ENCODE data around the gene CPT2.

The CPT2 gene

DNA sequence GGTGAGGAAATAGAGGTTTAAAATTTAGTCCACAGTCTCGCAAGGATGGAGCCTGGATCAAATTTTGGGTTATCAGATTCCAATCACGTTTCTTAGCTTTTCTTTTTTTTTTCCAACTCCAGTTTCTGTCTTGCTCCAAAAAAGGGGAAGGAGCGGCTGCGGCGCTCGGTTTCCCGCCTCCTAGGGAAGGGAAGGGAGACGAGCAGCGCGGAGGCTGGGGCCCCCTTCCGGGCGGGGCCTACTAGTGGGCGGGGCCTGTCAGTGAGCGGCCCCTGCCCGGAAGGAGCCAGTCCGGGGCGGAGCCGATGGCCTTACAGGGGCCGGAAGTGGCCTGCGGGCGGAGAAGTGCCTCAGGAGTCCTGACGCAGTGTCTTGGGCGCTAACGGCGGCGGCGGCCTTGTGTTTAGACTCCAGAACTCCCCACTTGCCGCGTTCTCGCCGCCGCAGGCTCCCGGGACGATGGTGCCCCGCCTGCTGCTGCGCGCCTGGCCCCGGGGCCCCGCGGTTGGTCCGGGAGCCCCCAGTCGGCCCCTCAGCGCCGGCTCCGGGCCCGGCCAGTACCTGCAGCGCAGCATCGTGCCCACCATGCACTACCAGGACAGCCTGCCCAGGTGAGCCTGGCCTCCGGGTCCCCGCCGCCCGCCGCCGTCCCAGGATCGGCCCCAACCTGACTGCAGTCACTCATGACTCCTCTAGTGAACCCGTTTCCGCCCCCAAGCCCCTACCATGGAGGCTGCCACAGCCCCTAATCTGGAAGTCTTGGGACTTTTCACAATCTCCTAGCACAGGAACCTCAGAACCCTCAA, at the start of gene CPT2:
TSS of gene CPT2 (plus strand) at position 340 of the 806 bp plus-strand sequence. CDS start at position 460, 120 bp downstream.
- H3K4me3 ChIP-seq (ENCODE audit: control insufficient read depth, low read depth, low read length) = peak within 1 kb of the TSS; percentile 76
- TF ChIP-seq, protein P1, sequence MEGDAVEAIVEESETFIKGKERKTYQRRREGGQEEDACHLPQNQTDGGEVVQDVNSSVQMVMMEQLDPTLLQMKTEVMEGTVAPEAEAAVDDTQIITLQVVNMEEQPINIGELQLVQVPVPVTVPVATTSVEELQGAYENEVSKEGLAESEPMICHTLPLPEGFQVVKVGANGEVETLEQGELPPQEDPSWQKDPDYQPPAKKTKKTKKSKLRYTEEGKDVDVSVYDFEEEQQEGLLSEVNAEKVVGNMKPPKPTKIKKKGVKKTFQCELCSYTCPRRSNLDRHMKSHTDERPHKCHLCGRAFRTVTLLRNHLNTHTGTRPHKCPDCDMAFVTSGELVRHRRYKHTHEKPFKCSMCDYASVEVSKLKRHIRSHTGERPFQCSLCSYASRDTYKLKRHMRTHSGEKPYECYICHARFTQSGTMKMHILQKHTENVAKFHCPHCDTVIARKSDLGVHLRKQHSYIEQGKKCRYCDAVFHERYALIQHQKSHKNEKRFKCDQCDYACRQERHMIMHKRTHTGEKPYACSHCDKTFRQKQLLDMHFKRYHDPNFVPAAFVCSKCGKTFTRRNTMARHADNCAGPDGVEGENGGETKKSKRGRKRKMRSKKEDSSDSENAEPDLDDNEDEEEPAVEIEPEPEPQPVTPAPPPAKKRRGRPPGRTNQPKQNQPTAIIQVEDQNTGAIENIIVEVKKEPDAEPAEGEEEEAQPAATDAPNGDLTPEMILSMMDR (conservative IDR thresholded peaks at IDR 0.05; ENCODE audit: control insufficient read depth, insufficient read depth, low read depth, low read length) = no peak
- peak; percentile 88 for DNase-seq (ENCODE audit: low read depth)

DNA sequence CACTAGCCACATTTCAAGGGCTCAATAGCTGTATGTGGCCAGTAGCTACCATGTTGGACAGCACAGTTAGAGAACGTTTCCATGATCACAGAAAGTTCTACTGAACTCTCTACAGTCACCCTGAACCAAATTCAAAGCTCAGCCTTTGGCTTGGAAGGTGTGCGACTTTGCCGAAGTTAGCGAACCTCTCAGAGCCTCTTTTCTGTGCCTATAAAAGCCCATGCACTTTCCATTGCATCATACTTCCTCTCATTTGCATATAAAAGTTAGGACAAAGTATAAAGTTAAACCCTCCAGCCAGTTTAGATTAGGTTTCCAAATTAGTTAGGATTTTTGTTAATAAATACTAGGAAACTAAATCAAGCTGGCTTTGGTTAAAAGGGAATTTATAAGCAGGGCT, 49.5 kb upstream of the CPT2 start:
- no peak for DNase-seq (ENCODE audit: low read depth)
- no peak overlapping the region for H3K4me3 ChIP-seq (ENCODE audit: control insufficient read depth, low read depth, low read length)
- TF ChIP-seq, protein P1 (conservative IDR thresholded peaks at IDR 0.05; ENCODE audit: control insufficient read depth, insufficient read depth, low read depth, low read length) = no peak

DNA sequence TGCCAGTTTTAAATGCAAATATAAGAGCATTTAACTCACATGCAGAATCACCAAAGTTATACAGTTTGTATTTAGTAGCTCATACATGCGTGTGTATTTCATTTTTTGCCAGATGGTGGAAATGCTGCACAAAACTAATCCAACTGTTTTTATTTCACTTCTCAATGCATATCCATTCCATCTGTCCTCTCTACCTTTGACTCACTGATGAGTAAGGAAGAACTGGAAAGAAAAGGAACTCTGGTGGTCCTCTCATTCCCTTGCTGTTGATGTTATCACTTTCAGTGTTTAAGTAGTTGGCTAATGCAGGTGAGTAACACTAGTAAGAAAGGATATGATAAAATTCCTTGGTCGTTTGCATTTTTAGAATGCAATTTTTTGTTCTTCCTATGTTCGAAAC, 48.5 kb upstream of the CPT2 start:
- DNase-seq (ENCODE audit: low read depth) = peak; percentile 72
- H3K4me3 ChIP-seq (ENCODE audit: control insufficient read depth, low read depth, low read length) = no peak overlapping the region
- TF ChIP-seq, protein P1 (conservative IDR thresholded peaks at IDR 0.05; ENCODE audit: control insufficient read depth, insufficient read depth, low read depth, low read length) = no peak

DNA sequence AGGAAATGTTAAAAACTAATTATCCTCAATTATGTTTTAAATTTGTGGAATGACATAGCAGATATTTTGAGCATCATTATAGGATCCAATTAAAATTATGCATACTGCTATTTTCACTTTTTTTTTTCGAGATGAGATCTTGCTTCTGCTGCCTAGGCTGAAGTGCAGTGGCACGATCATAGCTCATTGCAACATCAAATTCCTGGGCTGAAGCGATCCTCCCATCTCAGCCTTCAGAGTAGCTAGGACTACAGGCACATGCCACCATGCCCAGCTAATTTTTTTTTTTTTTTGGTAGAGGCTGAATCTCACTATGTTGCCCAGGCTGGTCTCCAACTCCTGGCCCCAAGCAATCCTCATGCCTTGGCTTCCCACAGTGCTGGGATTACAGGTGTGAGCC, 42.9 kb upstream of the CPT2 start:
- H3K4me3 ChIP-seq (ENCODE audit: control insufficient read depth, low read depth, low read length) = no peak overlapping the region
- TF ChIP-seq, protein P1 (conservative IDR thresholded peaks at IDR 0.05; ENCODE audit: control insufficient read depth, insufficient read depth, low read depth, low read length) = no peak
- DNase-seq (ENCODE audit: low read depth) = no peak

DNA sequence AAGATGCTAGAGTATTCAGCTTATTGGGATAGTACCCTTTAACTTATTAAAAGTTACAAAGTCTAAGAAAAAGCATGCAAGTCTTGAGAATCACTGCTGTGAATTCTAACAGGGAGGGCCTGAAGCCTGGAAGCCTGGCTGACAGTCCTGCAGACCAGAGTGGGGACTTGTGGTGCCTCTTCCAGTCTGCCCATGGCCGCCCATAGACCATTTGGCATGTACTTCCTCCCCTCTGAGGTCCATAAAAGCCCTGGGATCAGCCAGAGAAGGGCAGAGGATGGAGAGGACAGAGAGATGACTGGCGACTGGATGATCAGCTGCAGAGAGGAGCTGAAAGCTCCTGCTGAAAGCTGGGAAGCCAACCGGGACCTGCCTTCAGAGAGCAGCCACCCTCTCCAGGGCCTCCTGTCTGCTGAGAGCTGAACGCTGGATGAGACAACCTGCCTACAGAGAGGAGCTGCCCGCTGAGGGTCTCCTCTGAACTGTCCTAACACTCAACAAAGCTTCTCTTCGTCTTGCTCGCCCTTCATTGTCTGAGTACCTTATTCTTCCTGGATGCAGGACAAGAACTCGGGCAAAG, 41.7 kb upstream of the CPT2 start:
- no peak for DNase-seq (ENCODE audit: low read depth)
- H3K4me3 ChIP-seq (ENCODE audit: control insufficient read depth, low read depth, low read length) = no peak overlapping the region
- TF ChIP-seq, protein P1 (conservative IDR thresholded peaks at IDR 0.05; ENCODE audit: control insufficient read depth, insufficient read depth, low read depth, low read length) = no peak

DNA sequence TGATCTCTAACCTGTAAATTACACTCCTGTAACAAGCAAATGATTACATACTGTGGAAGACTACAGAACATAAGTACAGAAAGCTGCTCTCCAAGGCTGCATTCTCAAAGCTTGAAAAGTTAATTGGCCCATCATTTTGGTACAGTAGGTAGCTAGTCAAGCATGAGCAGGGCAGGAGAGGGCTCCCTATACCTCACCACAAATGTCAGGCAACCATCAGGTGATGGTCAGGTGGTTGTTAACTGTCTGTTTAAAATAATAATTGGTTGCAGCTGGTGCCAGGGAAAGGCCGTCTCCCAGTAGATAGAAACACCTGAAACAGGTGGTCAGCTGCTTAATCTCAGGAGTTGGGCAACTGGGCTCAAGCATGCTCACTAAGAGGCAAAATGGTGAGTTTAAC, 41.1 kb upstream of the CPT2 start:
- H3K4me3 ChIP-seq (ENCODE audit: control insufficient read depth, low read depth, low read length) = no peak overlapping the region
- DNase-seq (ENCODE audit: low read depth) = no peak
- TF ChIP-seq, protein P1 (conservative IDR thresholded peaks at IDR 0.05; ENCODE audit: control insufficient read depth, insufficient read depth, low read depth, low read length) = no peak
